Keratinocyte (primary cell): ENCODE results near the gene SYNGR1.

Experiments used
- EZH2 ChIP-seq: IDR thresholded peaks from one replicate; pipeline ENCODE4 v1.6.1; 2012; ENCODE audit warnings: inconsistent platforms, mild to moderate bottlenecking, low read length, moderate library complexity
- TF ChIP-seq, protein P1 (sequence below), 3 experiments: IDR thresholded peaks in 1 of 3; conservative IDR thresholded peaks in 1 of 3; optimal IDR thresholded peaks in 1 of 3; 2 replicates in 2 of 3; 3 replicates in 1 of 3; pipeline versions ENCODE3 to v1.5.1; 2011; ENCODE audit warnings: low read length in 3 of 3, mild to moderate bottlenecking in 3 of 3, moderate library complexity in 2 of 3, control low read depth in 1 of 3, inconsistent platforms in 1 of 3; ENCODE audit not compliant: insufficient read depth in 2 of 3; ENCODE audit errors: extremely low read depth in 1 of 3

DNA sequence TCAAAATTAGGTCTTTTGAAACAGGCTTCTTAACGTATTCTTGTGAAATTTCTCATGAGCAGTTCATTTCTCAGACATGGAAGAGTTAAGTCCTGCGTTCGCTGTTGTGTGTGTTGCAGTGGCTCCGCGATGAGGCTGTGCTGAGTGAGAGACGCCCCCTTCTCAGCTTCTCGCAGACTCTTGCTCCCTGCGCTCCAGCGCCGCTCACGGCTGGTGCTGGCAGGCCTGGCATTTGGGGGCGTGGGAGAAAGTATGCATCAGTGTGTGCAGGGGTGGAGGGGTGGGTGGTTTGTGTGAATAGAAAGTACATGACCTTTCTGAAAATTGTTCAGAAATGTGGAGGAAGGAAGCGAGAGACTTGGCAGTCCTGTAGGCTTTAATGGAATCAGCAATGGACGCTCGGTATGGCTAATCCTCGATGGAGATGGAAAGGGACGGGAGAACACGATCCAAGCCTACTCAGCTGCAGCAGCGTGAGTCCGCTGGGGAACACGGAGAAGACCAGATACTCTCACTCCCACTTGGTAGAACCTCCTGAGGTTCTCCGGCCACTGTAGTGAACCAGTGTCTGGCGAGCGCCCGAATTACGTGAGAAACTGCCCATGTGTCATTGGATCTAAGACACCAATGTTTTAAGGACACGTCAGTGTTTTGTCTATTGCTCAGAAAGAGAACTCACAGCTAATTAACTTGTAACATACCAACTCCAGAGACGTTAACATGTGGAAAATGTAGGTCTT, 55.7 kb downstream of the SYNGR1 start:
- TF ChIP-seq, protein P1, sequence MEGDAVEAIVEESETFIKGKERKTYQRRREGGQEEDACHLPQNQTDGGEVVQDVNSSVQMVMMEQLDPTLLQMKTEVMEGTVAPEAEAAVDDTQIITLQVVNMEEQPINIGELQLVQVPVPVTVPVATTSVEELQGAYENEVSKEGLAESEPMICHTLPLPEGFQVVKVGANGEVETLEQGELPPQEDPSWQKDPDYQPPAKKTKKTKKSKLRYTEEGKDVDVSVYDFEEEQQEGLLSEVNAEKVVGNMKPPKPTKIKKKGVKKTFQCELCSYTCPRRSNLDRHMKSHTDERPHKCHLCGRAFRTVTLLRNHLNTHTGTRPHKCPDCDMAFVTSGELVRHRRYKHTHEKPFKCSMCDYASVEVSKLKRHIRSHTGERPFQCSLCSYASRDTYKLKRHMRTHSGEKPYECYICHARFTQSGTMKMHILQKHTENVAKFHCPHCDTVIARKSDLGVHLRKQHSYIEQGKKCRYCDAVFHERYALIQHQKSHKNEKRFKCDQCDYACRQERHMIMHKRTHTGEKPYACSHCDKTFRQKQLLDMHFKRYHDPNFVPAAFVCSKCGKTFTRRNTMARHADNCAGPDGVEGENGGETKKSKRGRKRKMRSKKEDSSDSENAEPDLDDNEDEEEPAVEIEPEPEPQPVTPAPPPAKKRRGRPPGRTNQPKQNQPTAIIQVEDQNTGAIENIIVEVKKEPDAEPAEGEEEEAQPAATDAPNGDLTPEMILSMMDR (optimal IDR thresholded peaks at IDR 0.05 in 1 of 3, IDR thresholded peaks at IDR 0.05 in 1 of 3, conservative IDR thresholded peaks at IDR 0.05 in 1 of 3; ENCODE audit: extremely low read depth in 1 of 3, insufficient read depth in 2 of 3, low read length in 3 of 3), result no peak
- no peak for TF ChIP-seq EZH2
